ENCODE measurements around the gene KLB. TPM values are rescaled to one million over a fixed set of nuclear protein-coding genes. Genes with fewer than 3 reads are reported as not detected.

Gene KLB
- polyA plus RNA-seq, 1 donor (not counting 4 experiments of a cell fraction or from before 2014, with no cell fraction given), result not detected

DNA sequence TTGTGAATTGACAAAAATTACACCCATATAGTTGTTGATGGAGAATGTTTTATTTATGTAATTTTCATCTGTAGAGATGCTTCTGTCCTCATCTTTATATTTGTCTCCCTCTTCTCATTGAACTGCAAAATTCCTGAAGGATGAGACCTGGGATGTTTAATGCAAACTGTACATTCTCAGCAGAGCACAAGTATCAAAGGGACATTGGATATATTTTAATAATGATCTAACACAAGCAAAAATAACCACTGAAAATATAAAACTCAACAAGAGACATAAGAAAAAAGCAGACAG lies 91.9 kb downstream of the KLB start:
- Histone ChIP-seq H3K4me1 (ENCODE audit: control insufficient read depth, extremely low read depth, insufficient read depth, low read length) (peaks cover 10% of the 10 kb centered on the region), H3K4me3 (ENCODE audit: control insufficient read depth in 2 of 3, extremely low read depth in 1 of 3, insufficient read depth in 2 of 3, low read depth in 1 of 3, low read length in 3 of 3) (no peak overlapping the region), H3K4me2 (ENCODE audit: control insufficient read depth, extremely low read depth, insufficient read depth, low read depth, low read length) (no peak overlapping the region), H2AFZ (ENCODE audit: control insufficient read depth, low read length) (no peak overlapping the region), H3K9ac (ENCODE audit: control insufficient read depth, extremely low read depth, insufficient read depth, low read length) (no peak overlapping the region), H3K27me3 (ENCODE audit: control insufficient read depth, extremely low read depth, insufficient read depth, low read length) (no peaks in the 10 kb centered on the region), H3K9me3 (ENCODE audit: control insufficient read depth, low read depth, low read length) (no peaks in the 10 kb centered on the region), H4K20me1 (ENCODE audit: control insufficient read depth, extremely low read depth, insufficient read depth, low read length) (no peaks in the 10 kb centered on the region), H3K27ac (ENCODE audit: control insufficient read depth, insufficient read depth, low read length) (no peak overlapping the region), H3K9me1 (ENCODE audit: control insufficient read depth, extremely low read depth, insufficient read depth, low read length) (no peaks in the 10 kb centered on the region), H3K79me2 (ENCODE audit: control insufficient read depth, insufficient read depth, low read length) (no peaks in the 10 kb centered on the region), H3K36me3 (ENCODE audit: control insufficient read depth in 2 of 2, extremely low read depth in 1 of 2, insufficient read depth in 2 of 2, low read length in 2 of 2) (peaks cover 4% of the 10 kb centered on the region in 2 experiments)
- FAIRE-seq (no peak), DNase-seq (ENCODE audit: low read depth, low spot score) (no peak)
- TF ChIP-seq, protein P1, sequence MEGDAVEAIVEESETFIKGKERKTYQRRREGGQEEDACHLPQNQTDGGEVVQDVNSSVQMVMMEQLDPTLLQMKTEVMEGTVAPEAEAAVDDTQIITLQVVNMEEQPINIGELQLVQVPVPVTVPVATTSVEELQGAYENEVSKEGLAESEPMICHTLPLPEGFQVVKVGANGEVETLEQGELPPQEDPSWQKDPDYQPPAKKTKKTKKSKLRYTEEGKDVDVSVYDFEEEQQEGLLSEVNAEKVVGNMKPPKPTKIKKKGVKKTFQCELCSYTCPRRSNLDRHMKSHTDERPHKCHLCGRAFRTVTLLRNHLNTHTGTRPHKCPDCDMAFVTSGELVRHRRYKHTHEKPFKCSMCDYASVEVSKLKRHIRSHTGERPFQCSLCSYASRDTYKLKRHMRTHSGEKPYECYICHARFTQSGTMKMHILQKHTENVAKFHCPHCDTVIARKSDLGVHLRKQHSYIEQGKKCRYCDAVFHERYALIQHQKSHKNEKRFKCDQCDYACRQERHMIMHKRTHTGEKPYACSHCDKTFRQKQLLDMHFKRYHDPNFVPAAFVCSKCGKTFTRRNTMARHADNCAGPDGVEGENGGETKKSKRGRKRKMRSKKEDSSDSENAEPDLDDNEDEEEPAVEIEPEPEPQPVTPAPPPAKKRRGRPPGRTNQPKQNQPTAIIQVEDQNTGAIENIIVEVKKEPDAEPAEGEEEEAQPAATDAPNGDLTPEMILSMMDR (optimal IDR thresholded peaks at IDR 0.05 in 1 of 3, IDR thresholded peaks at IDR 0.05 in 1 of 3, conservative IDR thresholded peaks at IDR 0.05 in 1 of 3; ENCODE audit: extremely low read depth in 1 of 3, insufficient read depth in 2 of 3, low read length in 3 of 3), result no peak
- no peak for TF ChIP-seq EZH2 (IDR thresholded peaks at IDR 0.05; ENCODE audit: low read length)
- dilution Hi-C loops (cut with MboI; ENCODE audit: extremely low pct_ligation_motif_present, low sequenced_read_pairs), result no loop called here

Small RNA genes within 50 kb of the gene (small RNA-seq; reads per million reads assigned to genes)
- gene MIR5591 (ENCODE audit: insufficient read length in 3 of 3, low read depth in 3 of 3, low replicate concordance in 1 of 3), result 0 reads per million in 3 experiments
- 0 reads per million in 3 experiments for gene RF00019 (ENCODE audit: insufficient read length in 3 of 3, low read depth in 3 of 3, low replicate concordance in 1 of 3)
- 0 reads per million in 3 experiments for gene RNU6-887P (ENCODE audit: insufficient read length in 3 of 3, low read depth in 3 of 3, low replicate concordance in 1 of 3)

Other genes starting within 250 kb of the KLB start
- 10.2 to 25.3 TPM (median 19.4 TPM) in 3 replicates for gene WDR19, start 224.4 kb upstream of the KLB start, polyA plus RNA-seq
- gene RFC1, start 40.6 kb upstream of the KLB start, polyA plus RNA-seq, result 9.5 to 28.3 TPM (median 17.4 TPM) in 3 replicates
- gene RPL9, start 52.0 kb downstream of the KLB start, polyA plus RNA-seq, result 862 to 1,522 TPM (median 1,162 TPM) in 3 replicates
- 13.2 to 20.6 TPM (median 17.1 TPM) in 3 replicates for gene LIAS, start 52.1 kb downstream of the KLB start, polyA plus RNA-seq
- gene UGDH, start 120.5 kb downstream of the KLB start, polyA plus RNA-seq, result 23.5 to 39.4 TPM (median 33.0 TPM) in 3 replicates
- 4.7 to 18.9 TPM (median 13.9 TPM) in 3 replicates for gene SMIM14, start 231.9 kb downstream of the KLB start, polyA plus RNA-seq